ENCODE results near the gene PRKAR1B. TPM values are rescaled to one million over a fixed set of nuclear protein-coding genes. Genes with fewer than 3 reads are reported as not detected.

Gene PRKAR1B
- total RNA-seq, 1 experiment from 2014 or later: 43.3 TPM

GRCh38 chr7:776381-776780 lies 49.3 kb upstream of the PRKAR1B start:
- no peaks in the 10 kb centered on the region for H3K4me1 ChIP-seq (ENCODE audit: insufficient read depth, low read length)
- H4K5ac ChIP-seq (ENCODE audit: insufficient read length, low read depth, low read length): no peak overlapping the region
- no peak overlapping the region for H3K4me2 ChIP-seq (ENCODE audit: insufficient read depth, insufficient read length, low read length)
- H2BK5ac ChIP-seq (ENCODE audit: insufficient read length, low read length): no peak overlapping the region
- no peak overlapping the region for H4K91ac ChIP-seq (ENCODE audit: insufficient read length, low read depth, low read length)
- no peak overlapping the region for H3K4ac ChIP-seq (ENCODE audit: low read depth, low read length)
- H3K14ac ChIP-seq (ENCODE audit: insufficient read depth, low read length): no peak overlapping the region
- no peak overlapping the region for H3K56ac ChIP-seq (ENCODE audit: insufficient read length, low read depth, low read length)
- H2BK12ac ChIP-seq (ENCODE audit: insufficient read length, low read depth, low read length): no peak overlapping the region
- no peak overlapping the region for H2BK20ac ChIP-seq (ENCODE audit: low read depth, low read length, poor library complexity, severe bottlenecking)
- H2BK15ac ChIP-seq (ENCODE audit: low read depth, low read length): no peak overlapping the region
- no peak overlapping the region for H3K4me3 Mint-ChIP-seq
- H3K9me3 ChIP-seq (ENCODE audit: control insufficient read depth, low read depth, low read length): no peaks in the 10 kb centered on the region
- H2BK120ac ChIP-seq (ENCODE audit: low read depth, low read length, poor library complexity, severe bottlenecking): no peak overlapping the region
- H2AK5ac ChIP-seq (ENCODE audit: insufficient read length, low read length): no peak overlapping the region
- H3K9me3 Mint-ChIP-seq: no peaks in the 10 kb centered on the region
- no peaks in the 10 kb centered on the region for H3K4me1 Mint-ChIP-seq
- no peak overlapping the region for H3K27ac Mint-ChIP-seq
- no peak overlapping the region for H3T11ph ChIP-seq (ENCODE audit: low read length)
- DNase-seq: no peak
- H3K27me3 ChIP-seq (ENCODE audit: insufficient read depth, low read length): no peaks in the 10 kb centered on the region
- no peak overlapping the region for H3K9ac ChIP-seq (ENCODE audit: extremely low read depth, insufficient read length, low read length)
- H3K36me3 Mint-ChIP-seq (ENCODE audit: insufficient read depth in 1 of 3, low read depth in 3 of 3): peaks cover 22 to 57% (median 47%) of the 10 kb centered on the region in 3 experiments
- H3K18ac ChIP-seq (ENCODE audit: insufficient read length, low read depth, low read length): no peak overlapping the region
- H4K20me1 ChIP-seq (ENCODE audit: control insufficient read depth, insufficient read depth, insufficient read length): no peaks in the 10 kb centered on the region
- no peak overlapping the region for H3K27ac ChIP-seq (ENCODE audit: insufficient read length, low read depth, low read length)
- H3K23me2 ChIP-seq (ENCODE audit: insufficient read length, low read depth, low read length, poor library complexity, severe bottlenecking): no peaks in the 10 kb centered on the region
- no peaks in the 10 kb centered on the region for H3K27me3 Mint-ChIP-seq (ENCODE audit: low read depth)
- no peak overlapping the region for H4K8ac ChIP-seq (replicated peaks; ENCODE audit: insufficient read length, low read depth, low read length)
- no CpG with 5 or more reads among the region's 10 CpGs for WGBS (ENCODE audit: extremely low coverage, insufficient read length, low lambda C conversion rate)
- H2AFZ ChIP-seq (ENCODE audit: low read length): no peak overlapping the region
- no peak for TF ChIP-seq CTCF (conservative IDR thresholded peaks at IDR 0.05)
- no peaks in the 10 kb centered on the region for H3K79me2 ChIP-seq (ENCODE audit: insufficient read depth, low read length)
- no peak overlapping the region for H3K23ac ChIP-seq (ENCODE audit: insufficient read length, low read depth, low read length)
- no peaks in the 10 kb centered on the region for H3K79me1 ChIP-seq (ENCODE audit: insufficient read depth, low read depth, low read length, poor library complexity, severe bottlenecking)
